ENCODE results near the gene ACYP2.

DNA sequence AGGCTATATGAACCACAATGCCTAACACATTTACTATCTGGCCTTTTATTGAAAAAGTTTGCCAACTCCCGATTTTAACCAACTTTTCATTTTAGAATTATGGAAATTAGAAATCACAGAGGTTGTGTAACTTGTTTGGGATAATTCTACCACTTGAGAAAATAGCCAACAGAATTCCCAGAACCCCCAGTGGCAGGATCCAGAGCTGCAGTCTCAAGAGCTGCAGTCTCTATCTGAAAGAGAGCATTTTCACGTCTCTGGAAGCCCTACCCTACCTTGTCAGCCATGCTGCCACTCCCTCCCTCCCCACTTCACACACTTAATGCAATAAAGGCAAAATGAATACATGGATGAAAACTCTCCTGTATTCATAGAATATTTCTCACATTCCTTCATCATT lies 164.0 kb downstream of the ACYP2 start:
- TF ChIP-seq, protein P1, sequence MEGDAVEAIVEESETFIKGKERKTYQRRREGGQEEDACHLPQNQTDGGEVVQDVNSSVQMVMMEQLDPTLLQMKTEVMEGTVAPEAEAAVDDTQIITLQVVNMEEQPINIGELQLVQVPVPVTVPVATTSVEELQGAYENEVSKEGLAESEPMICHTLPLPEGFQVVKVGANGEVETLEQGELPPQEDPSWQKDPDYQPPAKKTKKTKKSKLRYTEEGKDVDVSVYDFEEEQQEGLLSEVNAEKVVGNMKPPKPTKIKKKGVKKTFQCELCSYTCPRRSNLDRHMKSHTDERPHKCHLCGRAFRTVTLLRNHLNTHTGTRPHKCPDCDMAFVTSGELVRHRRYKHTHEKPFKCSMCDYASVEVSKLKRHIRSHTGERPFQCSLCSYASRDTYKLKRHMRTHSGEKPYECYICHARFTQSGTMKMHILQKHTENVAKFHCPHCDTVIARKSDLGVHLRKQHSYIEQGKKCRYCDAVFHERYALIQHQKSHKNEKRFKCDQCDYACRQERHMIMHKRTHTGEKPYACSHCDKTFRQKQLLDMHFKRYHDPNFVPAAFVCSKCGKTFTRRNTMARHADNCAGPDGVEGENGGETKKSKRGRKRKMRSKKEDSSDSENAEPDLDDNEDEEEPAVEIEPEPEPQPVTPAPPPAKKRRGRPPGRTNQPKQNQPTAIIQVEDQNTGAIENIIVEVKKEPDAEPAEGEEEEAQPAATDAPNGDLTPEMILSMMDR (IDR thresholded peaks at IDR 0.05): no peak
- TF ChIP-seq POLR2A (IDR thresholded peaks at IDR 0.05) (no peak), POLR2AphosphoS5 (IDR thresholded peaks at IDR 0.05) (no peak)
